K562 (cell line): ENCODE data around the gene WDR13. TPM values are rescaled to one million over a fixed set of nuclear protein-coding genes. Genes with fewer than 3 reads are reported as not detected.

Experiments
- ATAC-seq: fragments of 200-7000 bp; cut with Tn5 transposase; 3 replicates; pipeline ENCODE4 v1.9.1; 2020; ENCODE audit warnings: moderate library complexity
- BruUV-seq: library from RNA; stranded (reverse); fragments of 400-500 nt; replicated peaks from 2 replicates; lab custom pipeline; 2021; lab: Mats Ljungman, UMichigan
- CTCF ChIA-PET: fragments of 300-600 bp; formaldehyde crosslinking; extraction: SDS; loops from one replicate; lab custom pipeline; 2021; ENCODE audit warnings: low intra/inter-chr PET ratio; lab: Yijun Ruan, JAX
- POLR2A ChIA-PET: fragments of 300-600, 350-650 bp; sonication (Branson Sonifier 250); formaldehyde crosslinking; extraction: SDS; loops from one replicate; lab custom pipeline; 2021; ENCODE audit warnings: antibody characterized with exemption, inconsistent platforms; lab: Yijun Ruan, JAX
- DNase-seq, 4 experiments: peaks; one replicate each; pipeline versions ENCODE4 v3.0.0 to v3.0.0-alpha.2; 2011 to 2018; ENCODE audit warnings: low spot score in 3 of 4, mixed read lengths in 3 of 4; ENCODE audit errors: extremely low read depth in 1 of 4
- FAIRE-seq: peaks from 2 replicates; lab custom pipeline; 2011; peaks lifted over from hg19 to GRCh38; lab: Jason Lieb, UNC
- H2AFZ ChIP-seq: 2 replicates; pipeline ENCODE4 v1.6.0; 2011; ENCODE audit warnings: low read depth, low read length, control low read depth, inconsistent platforms
- H3K27ac ChIP-seq: fragments of 200-600 bp; 3 replicates; pipeline ENCODE4 v1.8.0; 2011; ENCODE audit warnings: low read depth, mild to moderate bottlenecking, control low read depth, inconsistent platforms, low read length, moderate library complexity, mixed read lengths; ENCODE audit errors: extremely low read depth
- H3K27me3 ChIP-seq, 2 experiments: fragments of 300-600 bp in 1 of 2; 2 replicates in 1 of 2; 3 replicates in 1 of 2; pipeline versions ENCODE4 v1.6.0 to v1.8.0; 2011; ENCODE audit warnings: inconsistent platforms in 2 of 2, low read length in 2 of 2, mild to moderate bottlenecking in 1 of 2, mixed read lengths in 1 of 2, moderate library complexity in 1 of 2; ENCODE audit not compliant: control insufficient read depth in 2 of 2, insufficient read depth in 2 of 2
- H3K36me3 ChIP-seq: fragments of 300-600 bp; 3 replicates; pipeline ENCODE4 v1.8.0; 2011; ENCODE audit warnings: mild to moderate bottlenecking, low read length, inconsistent platforms; ENCODE audit not compliant: control insufficient read depth, insufficient read depth
- H3K4me1 ChIP-seq, 2 experiments: fragments of 200-600 bp in 1 of 2; replicated peaks in 1 of 2; 2 replicates in 1 of 2; 3 replicates in 1 of 2; pipeline versions ENCODE4 v1.5.1 to v1.8.0; 2011; ENCODE audit warnings: inconsistent platforms in 2 of 2, low read length in 2 of 2, mild to moderate bottlenecking in 1 of 2, mixed read lengths in 1 of 2, moderate library complexity in 1 of 2; ENCODE audit not compliant: control insufficient read depth in 2 of 2, insufficient read depth in 2 of 2
- H3K4me2 ChIP-seq: 2 replicates; pipeline ENCODE4 v1.6.1; 2011; ENCODE audit warnings: low read length, control low read depth, inconsistent platforms, mixed read lengths; ENCODE audit not compliant: insufficient read depth
- H3K4me3 ChIP-seq: fragments of 200-600 bp; sonication (generic), shearing (Covaris generic); 2 replicates; pipeline ENCODE4 v1.5.1; 2016; ENCODE audit warnings: control low read depth, inconsistent platforms
- H3K79me2 ChIP-seq: fragments of 200-600 bp; 3 replicates; pipeline ENCODE4 v1.8.0; 2011; ENCODE audit warnings: low read length, inconsistent platforms; ENCODE audit not compliant: control insufficient read depth, insufficient read depth
- H3K9ac ChIP-seq, 2 experiments: 2 replicates each; pipeline versions ENCODE4 v1.6.0 to v1.6.1; 2011; ENCODE audit warnings: low read depth in 2 of 2, low read length in 2 of 2, control low read depth in 1 of 2, inconsistent platforms in 1 of 2, mild to moderate bottlenecking in 1 of 2, mixed read lengths in 1 of 2; ENCODE audit not compliant: insufficient read depth in 1 of 2
- H3K9me1 ChIP-seq: one replicate; pipeline ENCODE4 v1.6.0; 2011; ENCODE audit warnings: inconsistent platforms, mild to moderate bottlenecking, low read length, moderate library complexity; ENCODE audit not compliant: control insufficient read depth, insufficient read depth
- H3K9me3 ChIP-seq: replicated peaks from 2 replicates; pipeline ENCODE4 v1.5.1; 2011; ENCODE audit warnings: low read depth, low read length, inconsistent platforms; ENCODE audit not compliant: control insufficient read depth, insufficient read depth
- H4K20me1 ChIP-seq: replicated peaks from 2 replicates; pipeline ENCODE4 v1.6.1; 2011; ENCODE audit warnings: low read length, inconsistent platforms, mixed read lengths; ENCODE audit not compliant: control insufficient read depth, insufficient read depth
- ARNT ChIP-seq, 2 experiments: fragments of 450-650 bp; IDR thresholded peaks; 2 replicates each; pipeline ENCODE4 v1.6.1; 2016; ENCODE audit warnings: mild to moderate bottlenecking in 1 of 2
- FOXJ2 ChIP-seq: fragments of 200-800 bp; sonication (Bioruptor generic); IDR thresholded peaks from 2 replicates; pipeline ENCODE4 v1.6.1; 2016; ENCODE audit warnings: missing genetic modification characterization, missing compliant biosample characterization
- FOXM1 ChIP-seq, 2 experiments: fragments of 450-650 bp in 1 of 2; sonication (generic) in 1 of 2; formaldehyde crosslinking in 1 of 2; IDR thresholded peaks; 2 replicates each; pipeline versions ENCODE4 v1.6.1 to v1.9.0; 2017 to 2022; ENCODE audit warnings: low read depth in 2 of 2, mild to moderate bottlenecking in 2 of 2, missing genetic modification reagents in 1 of 2, moderate library complexity in 1 of 2
- HNRNPH1 ChIP-seq: fragments of 200-400 bp; formaldehyde crosslinking; optimal IDR thresholded peaks from 2 replicates; pipeline ENCODE3; 2017; ENCODE audit warnings: low read depth, mild to moderate bottlenecking, low read length, moderate library complexity
- MYC ChIP-seq, 2 experiments: fragments of 250-450 bp in 1 of 2; sonication (Bioruptor Pico) in 1 of 2; IDR thresholded peaks; 2 replicates each; pipeline versions ENCODE4 v1.5.1 to v1.6.1; 2012 to 2021; ENCODE audit warnings: low read depth in 2 of 2, borderline replicate concordance in 1 of 2, improper control_type of control experiment in 1 of 2, low read length in 1 of 2, mild to moderate bottlenecking in 1 of 2, moderate library complexity in 1 of 2
- NR1H2 ChIP-seq: sonication (generic); formaldehyde crosslinking; IDR thresholded peaks from 2 replicates; pipeline ENCODE4 v1.4.0; 2020; ENCODE audit warnings: mild to moderate bottlenecking, missing genetic modification reagents
- SMAD1 ChIP-seq: fragments of 150-350 bp; IDR thresholded peaks from 2 replicates; pipeline ENCODE4 v1.6.1; 2014; ENCODE audit warnings: low read length, low read depth; ENCODE audit not compliant: partially characterized antibody
- SRSF3 ChIP-seq: fragments of 200-400 bp; formaldehyde crosslinking; IDR thresholded peaks from 2 replicates; pipeline ENCODE4 v1.6.1; 2016; ENCODE audit warnings: mild to moderate bottlenecking, low read length, moderate library complexity; ENCODE audit not compliant: insufficient read depth
- TEAD1 ChIP-seq, 2 experiments: fragments of 450-650 bp in 1 of 2; sonication (generic) in 1 of 2; formaldehyde crosslinking; IDR thresholded peaks; 2 replicates each; pipeline versions ENCODE4 v1.4.0 to v1.8.0; 2020 to 2022; ENCODE audit warnings: mild to moderate bottlenecking in 2 of 2, missing genetic modification reagents in 1 of 2
- TEAD4 ChIP-seq, 2 experiments: sonication (generic) in 1 of 2; formaldehyde crosslinking in 1 of 2; IDR thresholded peaks; 2 replicates each; pipeline versions ENCODE4 v1.6.1 to v1.8.0; 2012 to 2022; ENCODE audit warnings: borderline replicate concordance in 1 of 2, inconsistent platforms in 1 of 2, low read length in 1 of 2, mild to moderate bottlenecking in 1 of 2, missing genetic modification reagents in 1 of 2
- ZNF263 ChIP-seq: sonication (generic); formaldehyde crosslinking; IDR thresholded peaks from 2 replicates; pipeline ENCODE4 v1.8.0; 2022; ENCODE audit warnings: mild to moderate bottlenecking, missing genetic modification reagents, borderline replicate concordance
- WGBS: fragments of 100-300 bp; shearing (Covaris generic); methylation state at CpG from one replicate; pipeline ENCODE4 v1.1.6; 2016; ENCODE audit warnings: low coverage, mixed read lengths; ENCODE audit not compliant: insufficient coverage; ENCODE audit errors: missing lambda C conversion rate; 5-methylcytosine and 5-hydroxymethylcytosine counted together
- in situ Hi-C: fragments of 300-500 bp; cut with MboI; formaldehyde crosslinking; loops from 4 replicates; pipeline ENCODE4 v1.15.0; 2018; ENCODE audit warnings: inconsistent platforms, mixed read lengths
- intact Hi-C: fragments of 100-400 bp; cut with micrococcal nuclease; formaldehyde crosslinking; loops from 2 replicates; pipeline ENCODE4 v1.14.2; 2022
- polyA plus RNA-seq, 8 experiments: library from polyadenylated mRNA; depleted of rRNA in 4 of 8; stranded (reverse) in 5 of 8; unstranded in 3 of 8; fragments of >200 nt; fragmentation: Nextera tagmentation in 2 of 8; fragmentation: Illumina TruSeq in 1 of 8; extraction: Ambion mirVana in 2 of 8; extraction: Trizol in 1 of 8; gene quantifications; 2 replicates each; pipeline versions ENCODE4 v1.2.1 to v1.2.3, GENCODE V29; 2011 to 2014; ENCODE audit warnings: inconsistent platforms in 1 of 8, missing spikeins in 1 of 8
- total RNA-seq, 7 experiments: library from RNA; depleted of rRNA in 6 of 7; stranded (reverse); fragments of >200 nt in 6 of 7; fragmentation: Illumina TruSeq in 2 of 7; extraction: Trizol in 2 of 7; gene quantifications; 2 replicates each; pipeline versions ENCODE4 v1.2.1 to v1.2.3, GENCODE V29; 2011 to 2021; ENCODE audit warnings: low replicate concordance in 1 of 7
- TF ChIP-seq, protein P1 (sequence below), 2 experiments: fragments of 450-650 bp; conservative IDR thresholded peaks; 2 replicates each; pipeline ENCODE4 v1.6.1; 2017; ENCODE audit warnings: mild to moderate bottlenecking in 2 of 2, moderate library complexity in 2 of 2
- TF ChIP-seq, protein P2 (sequence below): fragments of 450-650 bp; formaldehyde crosslinking; IDR thresholded peaks from 2 replicates; pipeline ENCODE4 v1.4.0; 2020; ENCODE audit warnings: mild to moderate bottlenecking

Gene WDR13
- total and polyA plus RNA-seq, 9 of the 15 experiments (the other 6 are each of a cell fraction or from before 2014, with no cell fraction given) = 7.4 to 70.5 (median 31.4) TPM

DNA sequence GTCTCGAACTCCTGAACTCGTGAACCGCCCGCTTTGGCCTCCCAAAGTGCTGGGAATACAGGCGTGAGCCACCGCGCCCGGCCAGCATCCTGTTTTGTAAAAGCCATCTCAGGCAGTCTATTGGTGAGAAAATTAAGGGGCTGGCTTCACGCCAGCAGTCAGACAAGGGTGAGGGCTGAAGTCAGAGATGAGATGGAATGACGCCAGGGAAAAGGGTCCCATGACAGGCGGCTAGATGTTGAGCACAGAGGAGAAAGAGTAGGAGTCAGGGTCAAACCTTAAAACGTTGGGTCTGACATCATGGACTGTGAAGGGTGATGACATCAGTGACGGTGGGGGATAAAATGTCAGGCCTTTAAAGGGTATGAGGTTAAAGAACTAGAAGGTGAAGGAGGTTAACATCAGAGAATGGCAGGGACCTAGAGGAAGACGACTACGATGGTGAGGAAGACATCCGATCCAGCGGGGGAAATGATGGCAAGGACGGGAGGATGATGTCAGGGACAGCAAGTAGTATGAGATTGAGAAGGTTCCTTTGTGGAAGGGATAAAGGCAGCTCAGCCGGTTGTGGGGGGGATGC is 23.5 kb upstream of the WDR13 start (continued):
- TF ChIP-seq, protein P1, sequence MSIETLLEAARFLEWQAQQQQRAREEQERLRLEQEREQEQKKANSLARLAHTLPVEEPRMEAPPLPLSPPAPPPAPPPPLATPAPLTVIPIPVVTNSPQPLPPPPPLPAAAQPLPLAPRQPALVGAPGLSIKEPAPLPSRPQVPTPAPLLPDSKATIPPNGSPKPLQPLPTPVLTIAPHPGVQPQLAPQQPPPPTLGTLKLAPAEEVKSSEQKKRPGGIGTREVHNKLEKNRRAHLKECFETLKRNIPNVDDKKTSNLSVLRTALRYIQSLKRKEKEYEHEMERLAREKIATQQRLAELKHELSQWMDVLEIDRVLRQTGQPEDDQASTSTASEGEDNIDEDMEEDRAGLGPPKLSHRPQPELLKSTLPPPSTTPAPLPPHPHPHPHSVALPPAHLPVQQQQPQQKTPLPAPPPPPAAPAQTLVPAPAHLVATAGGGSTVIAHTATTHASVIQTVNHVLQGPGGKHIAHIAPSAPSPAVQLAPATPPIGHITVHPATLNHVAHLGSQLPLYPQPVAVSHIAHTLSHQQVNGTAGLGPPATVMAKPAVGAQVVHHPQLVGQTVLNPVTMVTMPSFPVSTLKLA (conservative IDR thresholded peaks at IDR 0.05) = no peak

DNA sequence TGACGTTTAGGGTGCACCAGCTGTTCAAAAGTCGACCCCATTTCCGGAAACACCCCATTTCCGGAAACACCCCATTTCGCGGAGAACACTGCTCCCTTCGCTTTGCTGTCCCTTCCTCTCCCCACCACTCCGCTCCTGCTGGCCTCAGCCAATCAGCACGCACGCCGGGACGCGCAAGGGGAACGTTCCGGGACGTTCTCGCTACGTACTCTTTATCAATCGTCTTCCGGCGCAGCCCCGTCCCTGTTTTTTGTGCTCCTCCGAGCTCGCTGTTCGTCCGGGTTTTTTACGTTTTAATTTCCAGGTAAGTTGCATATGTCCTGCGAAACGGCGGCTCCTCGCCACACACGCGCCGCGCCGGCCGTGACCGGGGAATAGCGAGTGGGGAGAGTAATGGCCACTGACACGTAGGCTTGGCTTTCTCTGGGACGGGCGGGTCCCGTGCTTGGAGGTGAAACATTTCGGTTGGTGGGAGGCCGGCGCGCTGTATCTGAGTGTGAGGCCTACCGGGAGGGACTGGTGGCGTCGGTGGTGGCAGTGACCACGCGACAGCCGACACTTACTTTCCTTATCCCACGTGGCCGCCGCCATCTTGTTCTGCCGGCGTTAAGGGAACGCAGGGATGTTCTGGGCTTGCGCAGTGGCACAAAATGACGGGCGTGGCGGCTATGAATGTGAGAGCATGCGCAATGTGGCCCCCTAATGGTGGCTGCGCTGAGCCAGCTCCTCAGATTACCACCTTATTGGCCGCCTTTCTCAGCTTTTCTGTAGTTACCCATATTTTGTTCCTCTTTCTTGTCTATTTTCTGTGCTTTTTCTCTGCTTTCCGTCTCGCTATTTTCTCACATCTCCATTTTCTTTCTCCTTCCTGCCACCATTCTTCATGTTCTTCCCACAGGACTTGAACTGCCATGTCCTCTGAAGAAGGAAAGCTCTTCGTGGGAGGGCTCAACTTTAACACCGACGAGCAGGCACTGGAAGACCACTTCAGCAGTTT is 22.7 kb upstream of the WDR13 start, which contains the start of gene RBM3:
RBM3 (plus strand) TSS at position 215 of the 997 bp plus-strand sequence; CDS start at position 912, 697 bp downstream.
- Histone ChIP-seq H3K4me1 (peaks cover 13 to 14% of the 10 kb centered on the region in 2 experiments; a peak in 4 of 5 replicates), H3K9me3 (no peaks in the 10 kb centered on the region), H3K27ac (peak within 1 kb of the TSS; percentile 100), H2AFZ (peak within 1 kb of the TSS; percentile 90), H3K4me3 (peak within 1 kb of the TSS; percentile 90), H3K9ac (peak within 1 kb of the TSS; percentile 97 to 100), H3K4me2 (peak within 1 kb of the TSS; percentile 97), H3K36me3 (peaks cover 46% of the 10 kb centered on the region), H3K27me3 (no peaks in the 10 kb centered on the region), H4K20me1 (peaks cover 13% of the 10 kb centered on the region; the same call in 1 of the 2 replicates), H3K79me2 (peaks cover 34% of the 10 kb centered on the region), H3K9me1 (peaks cover 10% of the 10 kb centered on the region)
- FAIRE-seq = peak; percentile 94
- POLR2A ChIA-PET = interaction anchor here (0.6 to 1.7 kb wide), 20 partner anchors 9 to 1342 kb away, joined by 3 to 12 read pairs (median 4); partner anchors contain the start of gene TBC1D25
- ATAC-seq = peak; percentile 96
- intact Hi-C loops = loop anchor here (2.0 to 10.0 kb wide), 2 partner anchors 22 to 50 kb away; partner anchors contain the start of genes EBP and WDR13
- in situ Hi-C loops = no loop called here
- WGBS = under 1% methylated on average over 42 of the region's 71 CpGs
- CTCF ChIA-PET = no interaction called here
- BruUV-seq = TSS peak; percentile 71
- peak; percentile 90 to 97 (median 92) for DNase-seq
- peak; percentile 42; the same call in 1 of the 2 replicates for TF ChIP-seq FOXJ2 (tag)
- peak in 1 of 2 experiments; percentile 71; a peak in 1 of 4 replicates for TF ChIP-seq TEAD1 (CRISPR knock-in tag; IDR thresholded peaks at IDR 0.05)
- TF ChIP-seq SRSF3 = 0 out of 2 replicates have a peak, but pooled peaks have one; percentile 95
- TF ChIP-seq ARNT (IDR thresholded peaks at IDR 0.05) = peak in 1 of 2 experiments; percentile 33; a peak in 2 of 4 replicates
- TF ChIP-seq FOXM1 (IDR thresholded peaks at IDR 0.05; ENCODE audit: low read depth) = no peak
- TF ChIP-seq FOXM1 (CRISPR knock-in tag; IDR thresholded peaks at IDR 0.05; ENCODE audit: low read depth) = 0 out of 2 replicates have a peak, but pooled peaks have one; percentile 78
- peak; percentile 100 for TF ChIP-seq MYC (IDR thresholded peaks at IDR 0.05; ENCODE audit: low read depth, low read length)
- peak; percentile 100 for TF ChIP-seq MYC (CRISPR knock-in tag; IDR thresholded peaks at IDR 0.05; ENCODE audit: borderline replicate concordance, low read depth)
- peak; percentile 49; the same call in 1 of the 2 replicates for TF ChIP-seq ZNF263 (CRISPR knock-in tag)
- TF ChIP-seq, protein P2, sequence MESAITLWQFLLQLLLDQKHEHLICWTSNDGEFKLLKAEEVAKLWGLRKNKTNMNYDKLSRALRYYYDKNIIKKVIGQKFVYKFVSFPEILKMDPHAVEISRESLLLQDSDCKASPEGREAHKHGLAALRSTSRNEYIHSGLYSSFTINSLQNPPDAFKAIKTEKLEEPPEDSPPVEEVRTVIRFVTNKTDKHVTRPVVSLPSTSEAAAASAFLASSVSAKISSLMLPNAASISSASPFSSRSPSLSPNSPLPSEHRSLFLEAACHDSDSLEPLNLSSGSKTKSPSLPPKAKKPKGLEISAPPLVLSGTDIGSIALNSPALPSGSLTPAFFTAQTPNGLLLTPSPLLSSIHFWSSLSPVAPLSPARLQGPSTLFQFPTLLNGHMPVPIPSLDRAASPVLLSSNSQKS (CRISPR knock-in tag) = no peak
- TF ChIP-seq NR1H2 = no peak
- peak; percentile 88 for TF ChIP-seq SMAD1
- peak; percentile 61 for TF ChIP-seq TEAD4 (IDR thresholded peaks at IDR 0.05; ENCODE audit: low read length)
- no peak for TF ChIP-seq TEAD4 (CRISPR knock-in tag; IDR thresholded peaks at IDR 0.05; ENCODE audit: borderline replicate concordance)
- TF ChIP-seq HNRNPH1 = no peak
